ENCODE results near the gene ZBTB5. TPM values are rescaled to one million over a fixed set of nuclear protein-coding genes. Genes with fewer than 3 reads are reported as not detected.

The ZBTB5 gene
- total and polyA plus RNA-seq, 2 of the 13 experiments (the other 11 are each of a cell fraction or from before 2014, with no cell fraction given): 12.5 to 20.5 TPM

- TF ChIP-seq BCLAF1 (IDR thresholded peaks at IDR 0.05): no peak
- TF ChIP-seq ETS1 (CRISPR knock-in tag; IDR thresholded peaks at IDR 0.05): no peak
- no peak for TF ChIP-seq ZNF530 (CRISPR knock-in tag; IDR thresholded peaks at IDR 0.05; ENCODE audit: low read depth)
- no peak for TF ChIP-seq HOXA7 (CRISPR knock-in tag; IDR thresholded peaks at IDR 0.05)
- TF ChIP-seq SRY (CRISPR knock-in tag; IDR thresholded peaks at IDR 0.05): peak; percentile 63; the same call in 1 of the 2 replicates
- TF ChIP-seq ZNF710 (CRISPR knock-in tag; IDR thresholded peaks at IDR 0.05; ENCODE audit: borderline replicate concordance): peak; percentile 44; the same call in 1 of the 2 replicates
- TF ChIP-seq EHMT2 (IDR thresholded peaks at IDR 0.05; ENCODE audit: borderline replicate concordance, low read depth, low read length): no peak
- TF ChIP-seq TBL1XR1 (IDR thresholded peaks at IDR 0.05; ENCODE audit: borderline replicate concordance, low read length, partially characterized antibody): no peak
- TF ChIP-seq THAP8 (CRISPR knock-in tag; IDR thresholded peaks at IDR 0.05; ENCODE audit: borderline replicate concordance): no peak
- TF ChIP-seq GMEB1 (CRISPR knock-in tag; IDR thresholded peaks at IDR 0.05; ENCODE audit: borderline replicate concordance): peak; percentile 95
Measured at GRCh38 chr9:37485389-37486255, 20.4 kb upstream of the ZBTB5 start, which contains the start of gene POLR1E (continued).

All from HepG2 (cell line).